GM12875 (cell line): ENCODE data around the gene MIS18BP1.
"Not testable (repeated sequence)": the region's sequence is repeated elsewhere in the genome, so short reads cannot be mapped to it uniquely, and the experiment has no call there.

Source experiments
- H3K4me3 ChIP-seq: one replicate; pipeline ENCODE4 v1.5.1; 2011; ENCODE audit warnings: low read depth, low read length, control low read depth
- CTCF ChIP-seq: IDR thresholded peaks from 2 replicates; pipeline ENCODE4 v1.5.1; 2011; ENCODE audit warnings: low read depth, mild to moderate bottlenecking, control low read depth, inconsistent platforms, low read length, moderate library complexity, borderline replicate concordance; ENCODE audit not compliant: insufficient read depth

Gene MIS18BP1

GRCh38 chr14:45253070-45253753 lies at the start of gene MIS18BP1:
Gene MIS18BP1, minus strand, starts transcription at chr14:45253202. Its CDS starts 5,916 bp downstream, at chr14:45247286.
- TF ChIP-seq CTCF: peak; percentile 86
- peak within 1 kb of the TSS; percentile 70 for H3K4me3 ChIP-seq

- TF ChIP-seq CTCF: no peak
- H3K4me3 ChIP-seq: no peak overlapping the region
These were observed 45.6 kb upstream of the MIS18BP1 start for GRCh38 chr14:45298423-45299117.

GRCh38 chr14:45294796-45295195 lies 41.8 kb upstream of the MIS18BP1 start:
- H3K4me3 ChIP-seq: not testable (repeated sequence)

GRCh38 chr14:45290547-45290946 lies 37.5 kb upstream of the MIS18BP1 start:
- TF ChIP-seq CTCF: no peak
- H3K4me3 ChIP-seq: no peak overlapping the region

GRCh38 chr14:45287610-45288009 lies 34.6 kb upstream of the MIS18BP1 start:
- TF ChIP-seq CTCF: no peak

GRCh38 chr14:45284802-45285201 lies 31.8 kb upstream of the MIS18BP1 start:
- peak; percentile 18; the same call in 1 of the 2 replicates for TF ChIP-seq CTCF
- H3K4me3 ChIP-seq: no peak overlapping the region

More at GRCh38 chr14:45287610-45288009, 34.6 kb upstream of the MIS18BP1 start:
- no peak overlapping the region for H3K4me3 ChIP-seq

- H3K4me3 ChIP-seq: not testable (repeated sequence)
These were observed 28.9 kb upstream of the MIS18BP1 start for GRCh38 chr14:45281731-45282400.
